ENCODE data around the gene FBXL7. TPM values are rescaled to one million over a fixed set of nuclear protein-coding genes. Genes with fewer than 3 reads are reported as not detected.

FBXL7 gene
- total RNA-seq, 1 donor from 2014 or later: 30.4 TPM

DNA sequence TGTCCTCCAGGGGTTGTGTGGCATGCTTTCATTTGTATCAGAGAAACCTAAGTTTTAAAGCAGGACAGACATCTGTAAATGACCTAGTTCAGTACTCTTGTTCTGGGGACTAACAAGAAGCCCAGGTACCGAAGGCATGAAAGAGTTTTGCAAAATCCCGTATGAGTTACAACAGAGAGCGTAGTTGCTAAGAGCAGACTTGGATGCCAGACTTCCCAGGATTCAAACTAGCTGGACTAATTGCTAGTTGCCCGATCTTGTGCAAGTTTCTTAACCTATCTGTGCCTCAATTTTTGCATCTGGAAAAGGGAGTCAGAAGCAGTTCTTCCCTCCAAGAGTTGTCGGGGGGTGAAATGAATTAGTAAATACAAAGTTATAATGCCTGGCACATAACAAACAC is 20.9 kb downstream of the FBXL7 start:
- TF ChIP-seq, protein P1, sequence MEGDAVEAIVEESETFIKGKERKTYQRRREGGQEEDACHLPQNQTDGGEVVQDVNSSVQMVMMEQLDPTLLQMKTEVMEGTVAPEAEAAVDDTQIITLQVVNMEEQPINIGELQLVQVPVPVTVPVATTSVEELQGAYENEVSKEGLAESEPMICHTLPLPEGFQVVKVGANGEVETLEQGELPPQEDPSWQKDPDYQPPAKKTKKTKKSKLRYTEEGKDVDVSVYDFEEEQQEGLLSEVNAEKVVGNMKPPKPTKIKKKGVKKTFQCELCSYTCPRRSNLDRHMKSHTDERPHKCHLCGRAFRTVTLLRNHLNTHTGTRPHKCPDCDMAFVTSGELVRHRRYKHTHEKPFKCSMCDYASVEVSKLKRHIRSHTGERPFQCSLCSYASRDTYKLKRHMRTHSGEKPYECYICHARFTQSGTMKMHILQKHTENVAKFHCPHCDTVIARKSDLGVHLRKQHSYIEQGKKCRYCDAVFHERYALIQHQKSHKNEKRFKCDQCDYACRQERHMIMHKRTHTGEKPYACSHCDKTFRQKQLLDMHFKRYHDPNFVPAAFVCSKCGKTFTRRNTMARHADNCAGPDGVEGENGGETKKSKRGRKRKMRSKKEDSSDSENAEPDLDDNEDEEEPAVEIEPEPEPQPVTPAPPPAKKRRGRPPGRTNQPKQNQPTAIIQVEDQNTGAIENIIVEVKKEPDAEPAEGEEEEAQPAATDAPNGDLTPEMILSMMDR (IDR thresholded peaks at IDR 0.05): no peak
- DNase-seq (ENCODE audit: low spot score in 2 of 2): no peak
- intact Hi-C loops (cut with DNase I): no loop called here

DNA sequence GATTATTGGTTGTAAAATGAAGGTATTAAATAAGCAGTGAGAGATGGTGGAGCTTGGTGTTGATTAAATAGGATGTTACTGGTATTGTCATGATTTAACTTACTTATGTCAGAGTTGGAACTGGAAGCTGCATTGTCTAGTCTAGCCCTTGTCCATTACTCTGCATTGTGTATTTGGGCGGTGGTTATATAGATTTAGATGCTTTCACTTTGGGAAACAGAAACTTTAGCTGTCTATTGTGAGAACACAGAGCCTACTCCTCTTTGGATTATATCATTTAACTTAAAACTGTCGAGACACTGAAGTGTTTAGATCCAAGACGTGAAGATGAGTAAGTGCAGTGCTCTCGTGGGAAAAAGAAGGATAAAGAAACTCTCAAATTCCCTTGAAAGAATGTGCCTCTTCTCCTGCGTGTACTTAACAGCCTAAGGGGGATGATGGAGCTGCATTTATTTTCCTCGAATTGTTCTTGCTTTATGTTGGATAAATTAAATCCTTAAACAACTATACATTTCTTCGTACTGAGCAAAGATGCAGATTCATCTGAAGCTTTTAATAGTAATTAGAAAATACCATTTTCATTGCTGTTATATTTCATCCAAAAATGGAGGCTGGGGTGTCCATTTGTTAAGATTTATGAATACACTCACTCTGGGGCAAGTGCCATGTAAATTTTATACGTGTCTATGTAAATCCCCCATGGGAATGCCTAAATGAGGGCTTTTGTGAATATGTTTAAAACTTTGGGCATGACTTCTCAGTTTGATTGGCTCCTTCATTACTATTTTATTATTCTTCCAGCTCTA is 21.6 kb downstream of the FBXL7 start:
- Histone ChIP-seq H3K27ac (no peak overlapping the region), H3K27me3 (no peaks in the 10 kb centered on the region), H3K4me3 (no peak overlapping the region), H3K36me3 (peaks cover 3 to 4% of the 10 kb centered on the region in 2 donors), H3K9me3 (no peaks in the 10 kb centered on the region), H3K4me1 (peaks cover 0 to 4% of the 10 kb centered on the region in 2 donors)
- TF ChIP-seq, protein P1 (IDR thresholded peaks at IDR 0.05): no peak
- intact Hi-C loops (cut with DNase I): no loop called here
- DNase-seq (ENCODE audit: low spot score in 2 of 2): no peak

More for the DNA sequence above, 20.9 kb downstream of the FBXL7 start:
- H3K4me1 ChIP-seq: peaks cover 0 to 4% of the 10 kb centered on the region in 2 donors
- peaks cover 3 to 4% of the 10 kb centered on the region in 2 donors for H3K36me3 ChIP-seq
- H3K4me3 ChIP-seq: no peak overlapping the region
- H3K9me3 ChIP-seq: no peaks in the 10 kb centered on the region
- H3K27me3 ChIP-seq: no peaks in the 10 kb centered on the region
- H3K27ac ChIP-seq: no peak overlapping the region

DNA sequence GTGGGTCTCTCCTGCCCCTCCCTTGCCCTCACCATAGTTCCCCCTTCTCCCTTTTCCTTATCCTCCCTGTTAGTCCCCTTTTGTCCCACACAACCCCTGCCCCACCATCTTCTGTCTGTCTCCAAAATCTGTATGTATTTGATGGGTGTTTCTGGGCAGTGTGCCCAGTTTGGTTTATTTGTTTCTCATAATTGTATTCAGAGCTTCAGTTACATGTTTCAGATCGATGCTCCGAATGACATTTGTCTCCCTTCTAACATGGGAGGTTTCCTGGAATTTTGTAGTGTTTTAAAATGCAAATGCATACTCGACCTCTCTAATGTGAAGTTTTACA is 22.2 kb downstream of the FBXL7 start:
- Histone ChIP-seq H3K9me3 (no peaks in the 10 kb centered on the region), H3K27me3 (no peaks in the 10 kb centered on the region), H3K4me3 (no peak overlapping the region), H3K36me3 (peaks cover 0 to 4% of the 10 kb centered on the region in 2 donors), H3K27ac (no peak overlapping the region), H3K4me1 (peaks cover 0 to 4% of the 10 kb centered on the region in 2 donors)
- TF ChIP-seq, protein P1 (IDR thresholded peaks at IDR 0.05): no peak
- intact Hi-C loops (cut with DNase I): no loop called here
- DNase-seq (ENCODE audit: low spot score in 2 of 2): no peak

DNA sequence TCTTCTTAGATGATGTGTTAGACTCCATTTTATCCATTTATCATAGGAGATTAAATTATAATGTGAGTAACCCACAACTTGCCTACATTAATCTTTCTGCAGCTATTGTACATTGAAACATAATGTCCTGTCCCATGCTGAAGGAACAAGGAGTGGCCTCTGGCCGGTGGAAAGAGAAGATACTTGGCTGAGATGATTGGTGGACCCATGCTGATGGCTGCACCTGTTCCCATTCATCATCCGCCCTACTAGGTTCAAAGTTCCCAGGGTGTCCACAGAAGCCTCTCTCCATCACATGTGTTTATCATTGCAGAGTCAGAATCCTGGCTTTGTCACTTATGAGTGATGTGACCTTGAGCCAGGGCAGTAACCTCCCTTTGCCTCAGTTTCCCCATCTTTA is 24.7 kb downstream of the FBXL7 start:
- no peaks in the 10 kb centered on the region for H3K27me3 ChIP-seq
- peaks cover 0 to 4% of the 10 kb centered on the region in 2 donors for H3K4me1 ChIP-seq
- H3K27ac ChIP-seq: no peak overlapping the region
- DNase-seq (ENCODE audit: low spot score in 2 of 2): no peak
- no peaks in the 10 kb centered on the region for H3K9me3 ChIP-seq
- TF ChIP-seq, protein P1 (IDR thresholded peaks at IDR 0.05): no peak
- peaks cover 0 to 4% of the 10 kb centered on the region in 2 donors for H3K36me3 ChIP-seq
- H3K4me3 ChIP-seq: no peak overlapping the region
- intact Hi-C loops (cut with DNase I): no loop called here

DNA sequence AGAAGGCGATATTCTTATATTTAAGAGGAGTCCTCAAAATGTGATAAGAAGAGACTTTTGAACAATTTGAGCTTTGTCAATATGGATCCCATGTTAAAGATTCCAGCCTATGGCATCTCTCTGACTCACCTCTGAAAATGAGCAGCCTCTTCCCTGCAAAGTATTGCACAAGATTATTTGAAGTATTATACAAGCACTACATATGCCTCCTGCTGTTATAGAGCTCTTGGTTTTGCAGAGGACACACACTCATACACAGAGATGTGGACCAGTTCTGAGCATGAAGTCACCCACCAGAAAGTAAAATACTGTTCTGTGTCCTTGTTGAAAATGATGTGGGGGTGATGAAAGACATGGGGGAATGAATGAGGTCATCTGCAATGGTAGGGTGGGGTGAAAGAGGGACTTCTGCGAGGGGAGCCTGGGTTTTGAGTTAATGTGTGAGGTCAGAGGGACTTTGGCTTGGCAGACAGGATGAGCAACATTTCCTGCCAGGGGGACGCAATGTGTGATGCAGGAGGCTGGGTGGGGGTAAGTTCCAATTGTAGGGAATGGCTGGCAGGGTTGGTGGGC is 25.8 kb downstream of the FBXL7 start:
- Histone ChIP-seq H3K27me3 (no peaks in the 10 kb centered on the region), H3K9me3 (no peaks in the 10 kb centered on the region), H3K4me3 (no peak overlapping the region), H3K4me1 (peaks cover 0 to 4% of the 10 kb centered on the region in 2 donors), H3K36me3 (peaks cover 0 to 4% of the 10 kb centered on the region in 2 donors), H3K27ac (no peak overlapping the region)
- no peak for DNase-seq (ENCODE audit: low spot score in 2 of 2)
- TF ChIP-seq, protein P1 (IDR thresholded peaks at IDR 0.05): no peak
- intact Hi-C loops (cut with DNase I): no loop called here

Measured in ascending aorta (tissue), 2 donors.